HG02981 (cell line): ENCODE results near the gene KLHL1.
"Not testable (repeated sequence)": the region's sequence is repeated elsewhere in the genome, so short reads cannot be mapped to it uniquely, and the experiment has no call there.

Experiments used
- ATAC-seq: cut with Tn5 transposase; IDR thresholded peaks from one replicate; pipeline ENCODE4 v1.9.1; 2021; ENCODE audit warnings: mild to moderate bottlenecking, moderate library complexity; ENCODE audit not compliant: unreplicated experiment

KLHL1 gene

DNA sequence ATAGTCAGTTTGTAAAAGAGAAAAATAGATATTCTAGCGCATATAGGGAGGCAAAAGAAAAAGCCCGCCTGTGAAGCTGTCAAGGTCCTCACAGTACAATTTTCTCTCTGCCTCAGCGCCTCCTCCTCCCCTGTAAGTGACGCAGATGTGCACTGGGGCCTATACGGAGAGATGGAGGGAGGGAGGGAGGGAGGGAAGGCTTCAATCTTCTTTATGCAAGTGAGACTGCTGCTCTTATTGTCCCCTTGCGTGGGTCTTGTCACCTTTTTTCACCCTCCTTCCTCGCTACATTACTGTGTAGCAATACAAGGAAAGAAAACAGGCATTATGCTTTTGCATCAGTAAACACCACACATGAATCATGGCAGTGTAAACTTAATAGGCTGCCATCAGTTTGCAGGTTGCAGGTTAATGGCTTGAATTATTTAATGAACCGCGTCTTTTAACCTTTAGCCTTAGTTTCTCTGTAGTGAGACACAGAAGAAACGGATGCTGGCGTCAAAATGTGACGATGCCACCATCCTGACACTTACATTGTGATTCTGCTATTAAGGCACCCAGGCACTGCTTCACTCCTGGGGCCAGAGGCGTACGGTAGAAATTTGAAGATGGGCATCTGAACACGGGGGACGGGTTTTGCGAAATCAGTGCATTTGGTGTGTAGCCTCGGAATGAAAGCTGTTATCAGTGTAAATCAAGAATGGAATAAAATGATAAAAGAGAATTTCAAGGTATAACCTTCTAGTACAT is at the start of gene KLHL1:
TSS of gene KLHL1 (minus strand) at position 97 of the 750 bp plus-strand sequence. CDS start 753 bp downstream, outside the sequence.
- ATAC-seq: no peak

DNA sequence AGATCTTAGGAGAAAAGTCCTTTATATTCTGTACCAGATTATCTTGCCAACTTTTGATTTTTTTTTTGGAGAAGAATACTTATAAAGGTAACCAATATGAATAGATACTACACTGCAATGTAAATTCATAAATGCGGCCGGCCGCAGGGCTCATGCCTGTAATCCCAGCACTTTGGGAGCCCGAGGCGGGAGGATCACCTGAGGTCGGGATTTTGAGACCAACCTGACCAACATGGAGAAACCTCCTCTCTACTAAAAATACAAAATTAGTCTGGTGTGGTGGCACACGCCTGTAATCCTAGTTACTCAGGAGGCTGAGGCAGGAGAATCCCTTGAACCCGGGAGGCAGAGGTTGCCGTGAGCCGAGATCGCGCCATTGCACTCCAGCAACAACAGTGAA is 34.4 kb upstream of the KLHL1 start:
- ATAC-seq: not testable (repeated sequence)

DNA sequence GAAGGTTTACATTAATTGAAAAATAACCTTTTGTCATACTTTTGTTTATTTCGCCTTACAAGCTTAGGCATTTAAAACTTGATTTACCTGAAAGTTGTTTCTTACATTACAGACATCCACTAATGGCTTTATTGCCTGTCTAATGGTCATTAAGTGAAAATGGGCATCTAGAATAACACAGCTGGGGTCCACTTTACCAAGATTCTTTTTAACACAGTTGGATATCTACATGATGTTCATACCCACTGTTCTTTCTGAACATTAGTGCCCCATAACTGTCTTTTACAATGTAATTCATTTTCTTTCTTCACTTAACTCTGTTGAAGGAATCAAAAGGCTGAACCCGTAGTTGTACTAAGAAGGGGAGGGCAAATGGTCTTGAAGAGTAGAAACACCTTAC is 19.8 kb upstream of the KLHL1 start:
- ATAC-seq: no peak

GRCh38 chr13:70125693-70126092 is 17.4 kb upstream of the KLHL1 start:
- no peak for ATAC-seq

GRCh38 chr13:70117338-70117905 is 9.2 kb upstream of the KLHL1 start:
- ATAC-seq: no peak

DNA sequence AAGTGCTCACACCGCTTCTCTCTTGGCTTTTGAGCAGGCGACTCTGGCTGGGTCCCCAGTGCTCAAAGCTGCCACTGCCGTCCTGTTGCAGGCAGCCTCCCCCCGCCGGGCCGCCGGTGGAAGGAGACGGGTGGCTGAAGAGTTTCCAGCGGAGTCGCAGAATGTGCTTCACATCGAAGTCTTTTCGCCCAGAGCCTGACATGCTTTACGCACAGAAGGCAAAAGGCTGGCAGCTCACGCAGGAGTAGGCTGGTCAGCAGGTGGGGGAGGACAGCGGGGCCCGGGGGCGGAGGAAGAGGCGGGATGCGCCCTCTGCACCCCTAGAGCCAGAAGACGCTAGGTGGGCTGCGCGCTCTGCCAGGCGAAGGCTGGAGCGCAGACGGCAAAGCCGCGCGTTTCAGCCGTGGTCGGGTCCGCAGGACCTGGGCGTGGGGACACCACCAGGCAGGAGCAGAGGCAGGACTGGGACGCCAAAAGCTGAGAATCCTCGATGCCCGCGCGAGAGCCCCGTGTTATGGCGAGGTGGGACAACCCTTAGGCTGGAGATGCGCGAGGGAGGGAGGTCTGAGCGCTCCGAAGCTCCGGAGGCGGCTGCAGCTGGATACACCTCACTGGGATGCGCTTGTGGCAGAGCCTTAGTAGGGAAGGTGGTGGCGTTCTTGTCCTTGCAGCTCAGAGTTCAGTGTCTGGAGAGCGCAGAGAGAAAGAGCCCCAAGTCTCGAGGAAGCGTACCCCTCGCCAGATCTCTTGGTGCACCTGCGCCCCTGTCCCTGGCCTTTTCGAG is 562 bp downstream of the KLHL1 start, which contains the start of gene ATXN8OS:
TSS of gene ATXN8OS (plus strand) at position 329 of the 784 bp plus-strand sequence.
- no peak for ATAC-seq

DNA sequence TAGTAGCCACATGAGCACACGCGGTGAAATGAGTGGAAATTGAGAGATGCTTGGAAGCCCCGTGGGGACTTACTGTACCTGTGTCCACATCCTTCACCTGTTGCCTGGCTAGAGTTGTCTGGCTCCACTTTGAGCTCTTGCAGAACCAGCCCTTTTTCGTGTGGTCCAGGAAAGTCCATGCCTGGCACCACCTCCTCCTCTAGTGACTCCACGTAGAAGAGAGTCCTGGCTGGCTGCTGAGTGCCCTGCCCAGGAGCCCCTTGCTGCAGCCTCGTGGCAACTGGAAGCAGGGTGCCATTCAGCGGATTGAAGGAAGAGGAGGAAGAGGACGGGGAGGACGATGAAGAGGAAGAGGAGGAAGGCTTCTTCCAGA is 1.1 kb downstream of the KLHL1 start:
- no peak for ATAC-seq

DNA sequence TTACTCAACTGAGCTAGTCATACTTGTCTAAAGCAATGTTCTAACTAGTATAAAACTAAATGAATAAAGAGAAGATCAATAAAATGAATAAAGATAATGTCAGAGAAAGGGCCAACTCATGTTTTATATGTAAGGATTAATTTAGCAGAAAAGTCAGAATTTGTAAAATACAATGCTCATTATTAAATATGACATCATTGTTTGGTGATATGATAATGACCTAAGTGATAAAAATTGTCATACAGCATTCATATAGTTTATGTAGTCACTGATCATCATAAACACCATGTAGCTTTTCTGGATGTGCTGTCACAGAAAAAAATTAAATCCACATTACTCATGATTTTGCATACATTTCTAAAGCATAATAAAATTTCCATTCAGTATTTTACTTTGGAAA is 3.8 kb downstream of the KLHL1 start:
- no peak for ATAC-seq

DNA sequence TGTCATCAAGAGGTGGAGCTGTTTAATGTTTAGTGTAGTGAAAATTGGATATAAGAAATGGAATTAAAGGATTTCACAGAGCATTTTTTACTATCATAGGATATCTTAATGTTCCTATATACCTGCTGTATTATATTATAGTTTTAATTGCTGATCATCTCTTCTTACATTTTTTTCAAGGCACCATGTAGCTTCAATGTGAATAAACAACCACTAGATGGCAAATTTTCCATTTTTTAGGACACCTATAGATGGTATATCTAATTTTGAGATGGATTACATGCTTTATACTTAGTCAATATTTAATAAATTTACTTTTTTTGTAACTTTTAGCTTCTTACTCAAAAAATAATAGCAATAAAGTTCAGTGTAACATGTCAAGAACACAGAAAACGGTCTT is 9.6 kb downstream of the KLHL1 start:
- ATAC-seq: no peak

DNA sequence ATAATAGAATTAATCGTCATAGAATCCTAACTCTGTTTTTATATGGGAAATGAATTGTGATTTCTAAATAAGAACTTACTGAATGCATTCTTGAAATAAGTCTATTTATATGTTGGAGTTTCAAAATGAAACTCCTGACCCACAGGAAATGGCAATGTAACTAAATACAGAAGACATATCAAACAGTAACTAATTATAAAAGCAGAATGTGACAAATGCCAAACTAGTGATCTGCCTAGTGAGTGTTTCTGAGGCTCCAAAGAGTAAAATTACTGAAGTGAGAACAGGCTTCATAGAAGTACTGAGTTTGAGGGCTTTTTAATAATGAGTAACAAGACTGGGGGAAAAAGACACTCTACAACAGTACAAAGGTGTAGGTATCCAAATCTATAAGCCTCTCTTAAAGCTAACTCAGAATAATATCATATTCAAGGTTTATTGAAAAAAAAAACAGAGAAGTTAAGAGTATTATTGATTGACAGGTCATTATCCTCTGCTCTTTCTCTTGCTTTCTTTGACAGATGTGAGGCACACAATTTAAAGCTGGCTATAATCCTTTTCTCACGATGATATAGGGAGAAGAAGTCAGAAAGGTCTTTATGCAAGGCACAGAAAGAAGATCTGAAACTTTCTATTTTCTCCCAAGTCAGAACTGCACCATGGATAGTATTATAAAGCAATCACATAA is 18.1 kb downstream of the KLHL1 start:
- ATAC-seq: peak; percentile 92

DNA sequence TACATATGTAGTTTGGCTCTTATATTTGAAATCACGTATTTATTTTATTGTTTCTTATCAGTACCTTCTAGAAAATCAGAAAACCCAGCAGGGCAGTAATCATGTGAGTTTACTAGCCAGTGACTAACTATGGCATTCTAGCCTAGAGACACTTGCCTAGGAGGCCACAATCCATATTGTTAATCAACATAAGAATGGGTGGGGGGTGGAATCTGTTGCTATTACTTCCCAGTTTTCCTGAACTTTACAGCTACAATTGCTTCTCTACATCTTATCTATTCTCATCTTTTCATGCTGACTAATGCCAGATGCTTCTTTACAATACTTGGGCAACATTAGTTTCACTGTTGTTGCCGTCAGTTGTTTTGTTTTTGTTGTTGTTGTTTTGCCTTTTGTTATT is 19.3 kb downstream of the KLHL1 start:
- no peak for ATAC-seq

DNA sequence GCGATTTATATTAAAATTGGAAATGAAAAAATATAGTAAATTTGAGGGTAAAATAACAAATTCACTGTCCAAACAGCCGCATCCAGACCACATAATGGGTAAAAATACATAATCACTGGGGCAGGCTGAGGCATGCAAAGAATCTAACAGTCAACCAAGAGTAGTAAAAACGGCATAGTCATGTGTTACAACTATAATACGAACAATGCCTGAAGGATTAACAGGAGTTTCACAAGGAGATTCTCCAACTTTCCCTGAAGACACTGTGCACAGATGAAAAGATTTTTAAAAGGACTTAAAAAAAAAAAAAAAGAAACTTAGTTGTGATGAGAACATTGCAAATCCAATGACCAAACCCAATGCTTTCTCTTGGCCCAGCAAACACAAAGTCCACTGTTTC is 21.0 kb downstream of the KLHL1 start:
- no peak for ATAC-seq

- ATAC-seq: no peak
Observed at GRCh38 chr13:70080012-70080411, 28.2 kb downstream of the KLHL1 start.

- no peak for ATAC-seq
Observed at GRCh38 chr13:70054572-70054971, 53.7 kb downstream of the KLHL1 start.

DNA sequence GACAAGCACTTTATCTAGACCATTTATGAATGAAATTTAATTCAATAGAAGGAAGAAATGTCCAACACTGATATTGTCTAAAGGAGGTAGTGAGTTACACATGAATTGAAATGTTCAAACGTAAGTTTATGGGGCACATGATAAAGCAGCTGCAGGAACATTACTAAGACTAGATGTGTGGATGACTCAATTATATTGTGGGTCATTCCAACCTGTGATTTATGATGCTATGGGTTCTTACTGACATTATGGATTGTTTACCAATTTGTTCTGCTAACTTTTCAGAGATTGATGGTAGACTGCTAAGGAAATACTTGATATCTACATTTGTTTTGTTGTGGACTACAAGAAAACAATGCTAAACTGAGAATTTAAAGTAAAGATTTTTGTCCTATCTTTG is 56.7 kb downstream of the KLHL1 start:
- ATAC-seq: no peak

- ATAC-seq: peak; percentile 56
Observed at GRCh38 chr13:70043685-70044084, 64.6 kb downstream of the KLHL1 start.

DNA sequence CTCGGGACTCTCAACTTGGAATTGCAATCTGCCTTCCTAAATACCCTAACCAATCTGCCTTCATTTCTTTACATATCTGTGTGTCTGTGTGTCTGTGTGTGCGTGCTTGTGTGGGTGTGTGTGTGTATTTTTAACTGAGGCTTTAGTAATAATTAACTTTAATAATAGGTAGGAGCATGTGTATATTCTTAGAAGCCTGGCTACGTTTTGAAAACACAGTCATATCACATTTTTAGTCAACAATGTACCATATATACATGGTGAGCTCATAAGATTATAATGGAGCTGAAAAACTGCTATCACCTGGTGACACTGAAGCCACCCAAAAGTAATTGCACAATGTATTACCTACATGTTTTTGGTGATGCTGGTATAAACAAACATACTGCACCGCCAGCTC is 66.1 kb downstream of the KLHL1 start:
- no peak for ATAC-seq

DNA sequence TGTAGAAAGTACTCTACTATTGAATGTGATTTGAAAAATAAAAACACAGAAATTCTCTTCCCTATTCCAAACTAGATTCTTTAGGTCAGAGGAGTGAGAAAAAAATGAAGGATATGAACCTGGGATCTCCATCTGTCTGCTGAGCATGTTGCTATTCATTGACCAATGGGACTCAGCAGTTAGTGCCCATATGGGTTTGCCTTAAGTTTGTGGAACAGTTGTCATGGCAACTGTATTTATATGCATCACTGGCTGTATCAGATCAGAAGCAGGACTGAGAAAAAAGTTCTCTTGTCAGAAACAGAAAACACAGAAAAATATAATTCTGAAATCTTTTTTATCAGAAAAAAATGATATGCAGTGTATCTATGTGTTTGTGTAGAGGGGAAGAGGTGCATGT is 74.0 kb downstream of the KLHL1 start:
- no peak for ATAC-seq

GRCh38 chr13:70027551-70027950 is 80.7 kb downstream of the KLHL1 start:
- ATAC-seq: no peak

GRCh38 chr13:70023516-70023915 is 84.7 kb downstream of the KLHL1 start:
- ATAC-seq: no peak

GRCh38 chr13:70022646-70023045 is 85.6 kb downstream of the KLHL1 start:
- no peak for ATAC-seq
